H1 (cell line): ENCODE results near the gene LZTFL1. TPM values are rescaled to one million over a fixed set of nuclear protein-coding genes. Genes with fewer than 3 reads are reported as not detected.

ENCODE experiments used
- CTCF ChIA-PET: fragments of 300-600 bp; sonication (Branson Sonifier 250); formaldehyde crosslinking; loops from one replicate; lab custom pipeline; 2021; ENCODE audit not compliant: partially characterized antibody; lab: Charles Lee
- POLR2A ChIA-PET: fragments of 300-600 bp; sonication (Branson Sonifier 250); formaldehyde crosslinking; loops from one replicate; lab custom pipeline; 2021; ENCODE audit warnings: inconsistent platforms; ENCODE audit not compliant: partially characterized antibody; lab: Charles Lee
- DNase-seq, 2 experiments: peaks; one replicate each; pipeline versions ENCODE4 v3.0.0 to v3.0.0-alpha.2; 2010 to 2022; ENCODE audit warnings: low spot score in 2 of 2, low read depth in 1 of 2, mixed read lengths in 1 of 2
- FAIRE-seq: peaks from 2 replicates; lab custom pipeline; 2011; peaks lifted over from hg19 to GRCh38; lab: Jason Lieb, UNC
- H2AFZ ChIP-seq: 2 replicates; pipeline ENCODE4 v1.8.1; 2012; ENCODE audit warnings: low read length, inconsistent platforms
- H2AK5ac ChIP-seq: 2 replicates; pipeline ENCODE4 v1.6.1; 2013; ENCODE audit warnings: low read depth, low read length
- H2BK120ac ChIP-seq: replicated peaks from 2 replicates; pipeline ENCODE3; 2013; ENCODE audit warnings: low read depth, low read length, inconsistent platforms
- H2BK12ac ChIP-seq: 2 replicates; pipeline ENCODE4 v1.6.1; 2013; ENCODE audit warnings: low read depth, low read length
- H2BK15ac ChIP-seq: 2 replicates; pipeline ENCODE4 v1.6.1; 2013; ENCODE audit warnings: low read length
- H2BK20ac ChIP-seq: 2 replicates; pipeline ENCODE4 v1.6.1; 2013; ENCODE audit warnings: low read length
- H2BK5ac ChIP-seq: 2 replicates; pipeline ENCODE4 v1.6.1; 2013; ENCODE audit warnings: low read depth, low read length
- H3K14ac ChIP-seq: 2 replicates; pipeline ENCODE4 v1.6.1; 2013; ENCODE audit warnings: inconsistent platforms; ENCODE audit not compliant: insufficient read length
- H3K18ac ChIP-seq: 2 replicates; pipeline ENCODE4 v1.6.1; 2013; ENCODE audit warnings: low read length; ENCODE audit errors: extremely low read depth
- H3K23ac ChIP-seq: 2 replicates; pipeline ENCODE4 v1.6.1; 2013; ENCODE audit warnings: inconsistent platforms; ENCODE audit not compliant: insufficient read length
- H3K23me2 ChIP-seq: 2 replicates; pipeline ENCODE4 v1.6.1; 2013; ENCODE audit warnings: low read depth, low read length
- H3K27ac ChIP-seq: 2 replicates; pipeline ENCODE4 v1.6.1; 2011; ENCODE audit warnings: low read depth, low read length, inconsistent platforms
- H3K27me3 ChIP-seq, 4 experiments: replicated peaks in 1 of 4; 1 replicate in 1 of 4; 2 replicates in 3 of 4; pipeline versions ENCODE4 v1.6.1 to v1.8.1; 2011 to 2013; ENCODE audit warnings: low read length in 3 of 4, mild to moderate bottlenecking in 3 of 4, inconsistent platforms in 2 of 4, mixed read lengths in 2 of 4, moderate library complexity in 1 of 4; ENCODE audit not compliant: control insufficient read depth in 3 of 4, insufficient read depth in 3 of 4; ENCODE audit errors: extremely low read depth in 1 of 4
- H3K36me3 ChIP-seq, 4 experiments: 2 replicates each; pipeline versions ENCODE4 v1.6.1 to v1.8.1; 2011 to 2013; ENCODE audit warnings: mild to moderate bottlenecking in 4 of 4, low read length in 3 of 4, moderate library complexity in 2 of 4, control low read depth in 1 of 4, inconsistent platforms in 1 of 4; ENCODE audit not compliant: insufficient read depth in 4 of 4, control insufficient read depth in 2 of 4
- H3K4ac ChIP-seq: replicated peaks from 2 replicates; pipeline ENCODE3; 2013; ENCODE audit warnings: low read length, low read depth, mixed read lengths, inconsistent platforms; ENCODE audit not compliant: insufficient read length
- H3K4me1 ChIP-seq, 4 experiments: replicated peaks in 1 of 4; 1 replicate in 1 of 4; 2 replicates in 3 of 4; pipeline versions ENCODE4 v1.6.1 to v1.8.1; 2011 to 2013; ENCODE audit warnings: low read length in 3 of 4, inconsistent platforms in 2 of 4, mixed read lengths in 1 of 4; ENCODE audit not compliant: insufficient read depth in 4 of 4, control insufficient read depth in 3 of 4
- H3K4me2 ChIP-seq, 2 experiments: 2 replicates each; pipeline versions ENCODE4 v1.6.1 to v1.8.1; 2011 to 2013; ENCODE audit warnings: low read depth in 2 of 2, low read length in 2 of 2, control low read depth in 1 of 2, inconsistent platforms in 1 of 2, mild to moderate bottlenecking in 1 of 2; ENCODE audit not compliant: insufficient read depth in 1 of 2
- H3K4me3 ChIP-seq, 4 experiments: fragments of 200-600, 300-600 bp in 1 of 4; sonication (generic), shearing (Covaris generic), sonication (Bioruptor Twin) in 1 of 4; 2 replicates each; pipeline versions ENCODE4 v1.5.1 to v1.8.1; 2011 to 2016; ENCODE audit warnings: low read length in 4 of 4, low read depth in 3 of 4, control low read depth in 2 of 4, inconsistent platforms in 2 of 4, mild to moderate bottlenecking in 2 of 4, mixed read lengths in 1 of 4, moderate library complexity in 1 of 4; ENCODE audit not compliant: insufficient read depth in 2 of 4; ENCODE audit errors: extremely low read depth in 1 of 4
- H3K56ac ChIP-seq: replicated peaks from 2 replicates; pipeline ENCODE3; 2013; ENCODE audit warnings: low read depth, mild to moderate bottlenecking, mixed read lengths, low read length, inconsistent platforms; ENCODE audit not compliant: insufficient read length
- H3K79me1 ChIP-seq: 2 replicates; pipeline ENCODE4 v1.6.1; 2013; ENCODE audit warnings: low read depth, low read length, control low read depth
- H3K79me2 ChIP-seq, 2 experiments: 2 replicates each; pipeline versions ENCODE4 v1.6.1 to v1.8.1; 2012 to 2013; ENCODE audit warnings: low read length in 2 of 2, mild to moderate bottlenecking in 2 of 2, inconsistent platforms in 1 of 2; ENCODE audit not compliant: insufficient read depth in 2 of 2, control insufficient read depth in 1 of 2
- H3K9ac ChIP-seq, 4 experiments: replicated peaks in 1 of 4; 1 replicate in 1 of 4; 2 replicates in 3 of 4; pipeline versions ENCODE4 v1.6.1 to v1.8.1; 2011 to 2013; ENCODE audit warnings: low read depth in 3 of 4, low read length in 3 of 4, control low read depth in 2 of 4, mild to moderate bottlenecking in 2 of 4, moderate library complexity in 2 of 4, inconsistent platforms in 1 of 4; ENCODE audit errors: extremely low read depth in 1 of 4
- H3K9me3 ChIP-seq, 2 experiments: 2 replicates each; pipeline versions ENCODE4 v1.6.1 to v1.8.1; 2012 to 2013; ENCODE audit warnings: mild to moderate bottlenecking in 2 of 2, moderate library complexity in 2 of 2, control low read depth in 1 of 2, inconsistent platforms in 1 of 2, low read depth in 1 of 2, low read length in 1 of 2, mixed read lengths in 1 of 2; ENCODE audit not compliant: insufficient read depth in 2 of 2
- H4K20me1 ChIP-seq, 2 experiments: replicated peaks in 1 of 2; 2 replicates each; pipeline versions ENCODE3 to v1.8.1; 2011 to 2013; ENCODE audit warnings: inconsistent platforms in 2 of 2, low read length in 2 of 2, mild to moderate bottlenecking in 1 of 2; ENCODE audit not compliant: insufficient read depth in 2 of 2, control insufficient read depth in 1 of 2
- H4K5ac ChIP-seq: 2 replicates; pipeline ENCODE4 v1.6.1; 2013; ENCODE audit warnings: low read length, low read depth, mixed read lengths, inconsistent platforms; ENCODE audit not compliant: insufficient read length
- H4K8ac ChIP-seq: 2 replicates; pipeline ENCODE4 v1.8.0; 2013; ENCODE audit warnings: mild to moderate bottlenecking, moderate library complexity, low read length, inconsistent platforms; ENCODE audit not compliant: insufficient read depth; ENCODE audit errors: extremely low read depth
- H4K91ac ChIP-seq: replicated peaks from 2 replicates; pipeline ENCODE3; 2013; ENCODE audit warnings: low read length, mixed read lengths, inconsistent platforms; ENCODE audit not compliant: insufficient read length
- BCL11A ChIP-seq, 2 experiments: IDR thresholded peaks; one replicate each; pipeline ENCODE4 v1.6.1; 2011; ENCODE audit warnings: low read depth in 2 of 2, low read length in 2 of 2, mild to moderate bottlenecking in 2 of 2
- EGR1 ChIP-seq: IDR thresholded peaks from 2 replicates; pipeline ENCODE4 v1.6.1; 2011; ENCODE audit warnings: low read depth, low read length, borderline replicate concordance
- GABPA ChIP-seq: IDR thresholded peaks from 2 replicates; pipeline ENCODE4 v1.6.1; 2011; ENCODE audit warnings: mild to moderate bottlenecking, low read length, moderate library complexity, borderline replicate concordance; ENCODE audit not compliant: insufficient read depth
- RBBP5 ChIP-seq: IDR thresholded peaks from 2 replicates; pipeline ENCODE4 v1.7.1; 2012; ENCODE audit warnings: low read depth, mild to moderate bottlenecking, inconsistent platforms, low read length, moderate library complexity, borderline replicate concordance
- SAP30 ChIP-seq: fragments of 300-600 bp; sonication (generic); IDR thresholded peaks from 2 replicates; pipeline ENCODE4 v1.7.1; 2012; ENCODE audit warnings: low read length, moderate library complexity, mild to moderate bottlenecking, inconsistent platforms; ENCODE audit not compliant: insufficient read depth, insufficient replicate concordance
- SIN3A ChIP-seq, 2 experiments: IDR thresholded peaks in 1 of 2; conservative IDR thresholded peaks in 1 of 2; 2 replicates each; pipeline ENCODE4 v1.6.1; 2011 to 2012; ENCODE audit warnings: low read length in 2 of 2, improper control_type of control experiment in 1 of 2, low read depth in 1 of 2, mild to moderate bottlenecking in 1 of 2
- SIRT6 ChIP-seq: IDR thresholded peaks from one replicate; pipeline ENCODE4 v1.7.1; 2012; ENCODE audit warnings: low read length, inconsistent platforms
- SP2 ChIP-seq: IDR thresholded peaks from 2 replicates; pipeline ENCODE4 v1.6.1; 2012; ENCODE audit warnings: mild to moderate bottlenecking, low read length, inconsistent platforms
- TCF12 ChIP-seq: IDR thresholded peaks from 2 replicates; pipeline ENCODE4 v1.6.1; 2011; ENCODE audit warnings: low read depth, mild to moderate bottlenecking, low read length
- WGBS, 2 experiments: shearing (Covaris generic) in 1 of 2; methylation state at CpG; one replicate each; pipeline versions ENCODE4 v1.1.6 to v1.1.7; 2013 to 2015; ENCODE audit warnings: low lambda C conversion rate in 2 of 2, mixed read lengths in 2 of 2, inconsistent platforms in 1 of 2, low coverage in 1 of 2, missing lambda C conversion rate in 1 of 2; ENCODE audit not compliant: insufficient replicate concordance in 2 of 2, insufficient coverage in 1 of 2, insufficient read length in 1 of 2; ENCODE audit errors: extremely low coverage in 1 of 2, missing lambda C conversion rate in 1 of 2; 5-methylcytosine and 5-hydroxymethylcytosine counted together
- polyA plus RNA-seq, 7 experiments: library from polyadenylated mRNA; depleted of rRNA in 3 of 7; stranded (reverse) in 5 of 7; unstranded in 2 of 7; fragments of >200 nt in 5 of 7; fragments of 200-250 nt in 2 of 7; gene quantifications; 1 replicate in 5 of 7; 2 replicates in 1 of 7; 4 replicates in 1 of 7; pipeline versions ENCODE4 v1.2.1 to v1.2.3, GENCODE V29; 2011 to 2013; ENCODE audit warnings: missing spikeins in 2 of 7, mixed read lengths in 2 of 7
- total RNA-seq: library from RNA; stranded (reverse); fragmentation: NEBNext Ultra II Directional; extraction: Animal tissue kit (Norgen Biotek cat#: 25700); gene quantifications from 2 replicates; pipeline ENCODE4 v1.2.1, GENCODE V29; 2021
- TF ChIP-seq, protein P1 (sequence below): IDR thresholded peaks from 2 replicates; pipeline ENCODE4 v1.6.1; 2011; ENCODE audit warnings: low read length, improper control_type of control experiment

Gene LZTFL1
- total and polyA plus RNA-seq, 2 of the 8 experiments (the other 6 are each of a cell fraction or from before 2014, with no cell fraction given) = 8.7 to 11.5 TPM

DNA sequence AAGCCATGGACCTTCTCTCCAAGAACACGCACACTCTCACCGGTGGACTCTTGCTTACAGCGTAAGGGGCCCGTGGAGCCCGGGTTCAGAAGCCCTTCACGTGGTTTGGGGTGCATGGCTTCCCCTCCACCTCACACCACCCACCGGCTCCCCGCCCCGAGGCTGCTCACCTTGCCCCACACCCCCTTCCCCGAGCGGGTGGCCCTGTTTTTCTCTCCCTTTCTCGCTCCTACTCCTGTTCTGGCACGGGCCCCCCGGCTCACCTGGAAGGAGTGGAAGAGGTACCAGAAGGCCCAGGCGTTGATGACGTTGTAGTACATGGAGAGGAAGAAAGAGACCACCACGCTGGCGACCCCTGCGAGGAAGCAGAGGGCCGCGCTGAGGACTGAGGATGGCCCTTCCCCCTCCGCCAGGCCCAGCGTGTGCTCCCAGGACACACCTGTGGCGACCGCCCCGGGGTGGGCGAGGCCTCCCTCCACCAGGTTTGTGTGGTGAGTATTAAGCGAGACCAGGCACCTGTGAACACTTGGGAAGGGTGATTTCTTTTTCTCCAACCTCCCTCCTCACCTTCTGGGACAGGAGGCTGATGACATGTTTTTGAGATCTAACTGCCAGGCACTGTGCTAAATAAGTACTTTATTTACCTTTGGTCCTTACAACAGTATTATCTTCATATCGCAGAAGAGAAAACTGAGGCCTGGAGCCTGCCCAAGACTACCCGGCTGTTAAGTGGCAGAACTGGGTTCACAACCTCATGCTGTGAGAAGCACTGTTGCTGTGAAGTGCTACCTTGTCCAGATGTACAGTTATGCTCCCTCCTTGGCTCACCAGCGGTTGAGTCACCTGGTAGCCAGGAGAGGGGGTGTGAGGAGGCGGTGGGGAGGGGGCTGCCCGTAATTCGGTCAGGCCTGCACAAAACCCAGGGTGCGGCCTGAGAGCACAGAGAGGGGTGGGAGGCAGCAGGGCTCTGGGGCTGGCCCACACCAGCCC, 61.9 kb downstream of the LZTFL1 start:
- H3K36me3 ChIP-seq = no peaks in the 10 kb centered on the region
- peak overlapping the region in 1 of 4 experiments; percentile 32; a peak in 1 of 7 replicates for H3K9ac ChIP-seq
- H4K8ac ChIP-seq = peak overlapping the region; percentile 3; the same call in 1 of the 2 replicates
- WGBS, 2 experiments = 89% methylated on average over 20 of the region's 35 CpGs; no CpG with 5 or more reads in 1 of the 2 experiments
- no peak overlapping the region for H4K5ac ChIP-seq
- H4K20me1 ChIP-seq = no peaks in the 10 kb centered on the region
- no peak overlapping the region for H3K4me2 ChIP-seq
- H3K79me2 ChIP-seq = no peaks in the 10 kb centered on the region
- peaks cover 0 to 2% (median 0%) of the 10 kb centered on the region in 4 experiments; a peak in 1 of 7 replicates for H3K4me1 ChIP-seq
- POLR2A ChIA-PET = no interaction called here
- H2BK20ac ChIP-seq = no peak overlapping the region
- no peak overlapping the region for H2AFZ ChIP-seq
- H3K18ac ChIP-seq = no peak overlapping the region
- FAIRE-seq = no peak
- no peak overlapping the region for H3K14ac ChIP-seq
- no peaks in the 10 kb centered on the region for H3K9me3 ChIP-seq
- H2BK5ac ChIP-seq = no peak overlapping the region
- no peak overlapping the region for H3K4ac ChIP-seq
- no peak overlapping the region for H3K56ac ChIP-seq
- H2AK5ac ChIP-seq = no peak overlapping the region
- no peaks in the 10 kb centered on the region for H3K79me1 ChIP-seq
- no peak overlapping the region for H4K91ac ChIP-seq
- H3K23me2 ChIP-seq = peaks cover 5% of the 10 kb centered on the region; the same call in 1 of the 2 replicates
- H2BK12ac ChIP-seq = 0 out of 2 replicates have a peak overlapping the region, but pooled peaks have one; percentile 17
- H3K23ac ChIP-seq = no peak overlapping the region
- no peaks in the 10 kb centered on the region for H3K27me3 ChIP-seq
- CTCF ChIA-PET = interaction anchor here (0.7 to 7.1 kb wide), 2 partner anchors 19 to 297 kb away, joined by 3 to 64 read pairs; no protein-coding TSS in a partner anchor
- no peak for DNase-seq
- H2BK15ac ChIP-seq = no peak overlapping the region
- H2BK120ac ChIP-seq = no peak overlapping the region
- no peak overlapping the region for H3K4me3 ChIP-seq
- H3K27ac ChIP-seq = no peak overlapping the region
- TF ChIP-seq RBBP5 (no peak), TCF12 (no peak), SAP30 (no peak), SIN3A (conservative IDR thresholded peaks at IDR 0.05 in 1 of 2, IDR thresholded peaks at IDR 0.05 in 1 of 2; ENCODE audit: low read depth in 1 of 2, low read length in 2 of 2) (no peak), BCL11A (IDR thresholded peaks at IDR 0.05; ENCODE audit: low read depth in 2 of 2, low read length in 2 of 2) (no peak), SIRT6 (no peak), SP2 (no peak), GABPA (no peak), EGR1 (no peak)
- TF ChIP-seq, protein P1, sequence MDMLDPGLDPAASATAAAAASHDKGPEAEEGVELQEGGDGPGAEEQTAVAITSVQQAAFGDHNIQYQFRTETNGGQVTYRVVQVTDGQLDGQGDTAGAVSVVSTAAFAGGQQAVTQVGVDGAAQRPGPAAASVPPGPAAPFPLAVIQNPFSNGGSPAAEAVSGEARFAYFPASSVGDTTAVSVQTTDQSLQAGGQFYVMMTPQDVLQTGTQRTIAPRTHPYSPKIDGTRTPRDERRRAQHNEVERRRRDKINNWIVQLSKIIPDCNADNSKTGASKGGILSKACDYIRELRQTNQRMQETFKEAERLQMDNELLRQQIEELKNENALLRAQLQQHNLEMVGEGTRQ = no peak
